Testis (tissue), 3 donors: ENCODE measurements around the gene CTBP1. TPM values are rescaled to one million over a fixed set of nuclear protein-coding genes. Genes with fewer than 3 reads are reported as not detected.

Experiments used
- DNase-seq: peaks from one replicate; pipeline ENCODE4 v3.0.0-alpha.2; 2019
- H3K27ac ChIP-seq, 2 donors: fragments of 200-600 bp; sonication (generic); one replicate each; pipeline ENCODE4 v1.5.1; 2019
- H3K27me3 ChIP-seq: fragments of 200-600 bp; sonication (generic); one replicate; pipeline ENCODE4 v1.5.1; 2019
- H3K36me3 ChIP-seq: fragments of 200-600 bp; sonication (generic); one replicate; pipeline ENCODE4 v1.5.1; 2017; ENCODE audit warnings: low read depth; ENCODE audit errors: missing control alignments
- H3K4me1 ChIP-seq: fragments of 200-600 bp; sonication (generic); one replicate; pipeline ENCODE4 v1.5.1; 2019
- H3K4me3 ChIP-seq, 2 donors: fragments of 200-600 bp; sonication (generic); one replicate each; pipeline ENCODE4 v1.5.1; 2017 to 2019
- H3K9me3 ChIP-seq: fragments of 200-600 bp; sonication (generic); one replicate; pipeline ENCODE4 v1.5.1; 2017
- CTCF ChIP-seq, 3 experiments: fragments of 450-650 bp in 2 of 3; fragments of 200-600 bp in 1 of 3; sonication (generic) in 1 of 3; IDR thresholded peaks; one replicate each; pipeline ENCODE4 v1.5.1; 2016 to 2019; ENCODE audit warnings: antibody characterized with exemption in 3 of 3, mild to moderate bottlenecking in 2 of 3, moderate library complexity in 1 of 3
- POLR2A ChIP-seq: fragments of 450-650 bp; IDR thresholded peaks from one replicate; pipeline ENCODE4 v1.6.1; 2017; ENCODE audit warnings: antibody characterized with exemption, mild to moderate bottlenecking, moderate library complexity
- WGBS, 2 donors: methylation state at CpG; one replicate each; pipeline ENCODE4 v1.1.5; 2018; 5-methylcytosine and 5-hydroxymethylcytosine counted together
- intact Hi-C: fragments of 100-400 bp; cut with DNase I; formaldehyde crosslinking; loops from one replicate; pipeline ENCODE4 v1.15.1; 2023; ENCODE audit warnings: low total_unique reads
- polyA plus RNA-seq: library from polyadenylated mRNA; stranded (reverse); fragments of 350-450 nt; fragmentation: Illumina TruSeq; extraction: RNeasy Lipid Tissue Mini Kit (QIAGEN cat#74804); gene quantifications from one replicate; pipeline ENCODE4 v1.2.3, GENCODE V29; 2014; ENCODE audit warnings: low read depth, low replicate concordance; ENCODE audit not compliant: insufficient read depth
- total RNA-seq, 2 donors: library from RNA; depleted of rRNA; stranded (reverse); fragments of >200 nt; gene quantifications; one replicate each; pipeline ENCODE4 v1.2.3, GENCODE V29; 2016

The CTBP1 gene
- total and polyA plus RNA-seq, 3 donors from 2014 or later: 72.6 to 245 (median 240) TPM

- Histone ChIP-seq H3K4me3 (no peak overlapping the region), H3K27me3 (no peaks in the 10 kb centered on the region), H3K4me1 (peaks cover 7% of the 10 kb centered on the region), H3K27ac (no peak overlapping the region), H3K9me3 (no peaks in the 10 kb centered on the region), H3K36me3 (no peaks in the 10 kb centered on the region)
- no peak for TF ChIP-seq CTCF (IDR thresholded peaks at IDR 0.05)
- no peak for TF ChIP-seq POLR2A
- DNase-seq: no peak
- intact Hi-C loops: no loop called here
- WGBS, 2 donors: 88 to 93% methylated on average over 40 to 65 of the region's 67 CpGs
Measured at GRCh38 chr4:1225272-1226143, 23.4 kb downstream of the CTBP1 start.

GRCh38 chr4:1223841-1224809, 24.8 kb downstream of the CTBP1 start:
- H3K36me3 ChIP-seq: no peaks in the 10 kb centered on the region

GRCh38 chr4:1222938-1223690, 25.8 kb downstream of the CTBP1 start:
- no peak overlapping the region for H3K4me3 ChIP-seq
- intact Hi-C loops: no loop called here
- no peak for DNase-seq
- TF ChIP-seq CTCF (IDR thresholded peaks at IDR 0.05) (no peak), POLR2A (no peak)
- H3K9me3 ChIP-seq: no peaks in the 10 kb centered on the region
- WGBS, 2 donors: 91 to 93% methylated on average over 17 to 28 of the region's 29 CpGs
- H3K27me3 ChIP-seq: no peaks in the 10 kb centered on the region
- peaks cover 7% of the 10 kb centered on the region for H3K4me1 ChIP-seq
- H3K36me3 ChIP-seq: no peaks in the 10 kb centered on the region
- H3K27ac ChIP-seq: no peak overlapping the region

More at GRCh38 chr4:1223841-1224809, 24.8 kb downstream of the CTBP1 start:
- WGBS, 2 donors: 97% methylated on average over 27 to 40 of the region's 40 CpGs
- TF ChIP-seq CTCF (IDR thresholded peaks at IDR 0.05) (no peak), POLR2A (no peak)
- Histone ChIP-seq H3K27me3 (no peaks in the 10 kb centered on the region), H3K27ac (no peak overlapping the region), H3K4me1 (peaks cover 7% of the 10 kb centered on the region), H3K4me3 (no peak overlapping the region), H3K9me3 (no peaks in the 10 kb centered on the region)
- intact Hi-C loops: no loop called here
- no peak for DNase-seq

- H3K27ac ChIP-seq: no peak overlapping the region
- no peak for DNase-seq
- H3K36me3 ChIP-seq: no peaks in the 10 kb centered on the region
- H3K9me3 ChIP-seq: no peaks in the 10 kb centered on the region
- H3K27me3 ChIP-seq: no peaks in the 10 kb centered on the region
- no peak overlapping the region for H3K4me3 ChIP-seq
- 85 to 95% methylated on average over 10 to 34 of the region's 34 CpGs for WGBS, 2 donors
- TF ChIP-seq POLR2A: no peak
- no peak for TF ChIP-seq CTCF (IDR thresholded peaks at IDR 0.05)
- peaks cover 7% of the 10 kb centered on the region for H3K4me1 ChIP-seq
- intact Hi-C loops: no loop called here
Measured at GRCh38 chr4:1222036-1222789, 26.7 kb downstream of the CTBP1 start.
